Endothelial cell of umbilical vein (primary cell): ENCODE data around the gene S1PR4. TPM values are rescaled to one million over a fixed set of nuclear protein-coding genes. Genes with fewer than 3 reads are reported as not detected.

ENCODE experiments used
- BruUV-seq: library from RNA; stranded (reverse); fragments of 400-500 nt; replicated peaks from 2 replicates; lab custom pipeline; 2021; lab: Mats Ljungman, UMichigan
- CTCF ChIA-PET: fragments of 300-600, 350-600 bp; sonication (Branson Sonifier 250); formaldehyde crosslinking; loops from one replicate; lab custom pipeline; 2021; ENCODE audit warnings: antibody characterized with exemption, inconsistent platforms; lab: Charles Lee
- POLR2A ChIA-PET: fragments of 300-600, 350-600 bp; sonication (Branson Sonifier 250); formaldehyde crosslinking; loops from one replicate; lab custom pipeline; 2021; ENCODE audit warnings: antibody characterized with exemption, inconsistent platforms; lab: Charles Lee
- DNase-seq: peaks from one replicate; pipeline ENCODE4 v3.0.0-alpha.2; 2011; ENCODE audit warnings: low read depth, low spot score
- FAIRE-seq: peaks from 2 replicates; lab custom pipeline; 2011; peaks lifted over from hg19 to GRCh38; lab: Jason Lieb, UNC
- H2AFZ ChIP-seq: 2 replicates; pipeline ENCODE4 v1.6.0; 2012; ENCODE audit warnings: low read depth, low read length, control low read depth, inconsistent platforms
- H3K27ac ChIP-seq: 2 replicates; pipeline ENCODE4 v1.5.1; 2011; ENCODE audit warnings: low read depth, mild to moderate bottlenecking, control low read depth, low read length, moderate library complexity; ENCODE audit not compliant: insufficient read depth
- H3K27me3 ChIP-seq, 2 experiments: 2 replicates each; pipeline versions ENCODE4 v1.6.0 to v1.6.1; 2011; ENCODE audit warnings: low read length in 2 of 2, mixed read lengths in 1 of 2; ENCODE audit not compliant: control insufficient read depth in 2 of 2, insufficient read depth in 2 of 2
- H3K36me3 ChIP-seq, 2 experiments: 2 replicates in 1 of 2; 3 replicates in 1 of 2; pipeline ENCODE4 v1.5.1; 2011; ENCODE audit warnings: low read length in 2 of 2, mild to moderate bottlenecking in 1 of 2, moderate library complexity in 1 of 2; ENCODE audit not compliant: control insufficient read depth in 2 of 2, insufficient read depth in 2 of 2; ENCODE audit errors: extremely low read depth in 1 of 2
- H3K4me1 ChIP-seq: 3 replicates; pipeline ENCODE4 v1.5.1; 2011; ENCODE audit warnings: mild to moderate bottlenecking, low read length; ENCODE audit not compliant: control insufficient read depth, insufficient read depth; ENCODE audit errors: extremely low read depth
- H3K4me2 ChIP-seq: 2 replicates; pipeline ENCODE4 v1.6.1; 2011; ENCODE audit warnings: low read length, control low read depth, mixed read lengths; ENCODE audit not compliant: insufficient read depth
- H3K4me3 ChIP-seq, 3 experiments: fragments of 200-600 bp in 1 of 3; sonication (generic), shearing (Covaris generic) in 1 of 3; replicated peaks in 1 of 3; 2 replicates each; pipeline ENCODE4 v1.5.1; 2011 to 2016; ENCODE audit warnings: control low read depth in 3 of 3, low read length in 3 of 3, mild to moderate bottlenecking in 2 of 3, inconsistent platforms in 1 of 3, low read depth in 1 of 3, moderate library complexity in 1 of 3; ENCODE audit not compliant: insufficient read depth in 1 of 3
- H3K79me2 ChIP-seq: 2 replicates; pipeline ENCODE4 v1.6.0; 2012; ENCODE audit warnings: low read length, inconsistent platforms; ENCODE audit not compliant: control insufficient read depth, insufficient read depth
- H3K9ac ChIP-seq: replicated peaks from 2 replicates; pipeline ENCODE3; 2011; ENCODE audit warnings: low read length, control low read depth; ENCODE audit not compliant: insufficient read depth; ENCODE audit errors: extremely low read depth
- H3K9me1 ChIP-seq: replicated peaks from 3 replicates; pipeline ENCODE4 v1.6.0; 2011; ENCODE audit warnings: mild to moderate bottlenecking, low read length; ENCODE audit not compliant: control insufficient read depth, insufficient read depth; ENCODE audit errors: extremely low read depth
- H3K9me3 ChIP-seq: replicated peaks from 2 replicates; pipeline ENCODE4 v1.5.1; 2012; ENCODE audit warnings: low read length, inconsistent platforms; ENCODE audit not compliant: control insufficient read depth, insufficient read depth
- H4K20me1 ChIP-seq: replicated peaks from 2 replicates; pipeline ENCODE3; 2011; ENCODE audit warnings: mild to moderate bottlenecking, low read length; ENCODE audit not compliant: control insufficient read depth, insufficient read depth; ENCODE audit errors: extremely low read depth
- EZH2 ChIP-seq: IDR thresholded peaks from 2 replicates; pipeline ENCODE4 v1.6.1; 2012; ENCODE audit warnings: borderline replicate concordance, low read depth, mild to moderate bottlenecking, moderate library complexity, low read length, inconsistent platforms; ENCODE audit not compliant: severe bottlenecking
- FOS ChIP-seq: IDR thresholded peaks from 2 replicates; pipeline ENCODE4 v1.6.1; 2011; ENCODE audit warnings: mild to moderate bottlenecking, low read length, moderate library complexity, borderline replicate concordance; ENCODE audit not compliant: insufficient read depth
- GATA2 ChIP-seq: IDR thresholded peaks from 2 replicates; pipeline ENCODE4 v1.7.0; 2011; ENCODE audit warnings: low read depth, mild to moderate bottlenecking, moderate library complexity, mixed read lengths, low read length; ENCODE audit not compliant: insufficient read length, insufficient read depth
- MYC ChIP-seq: IDR thresholded peaks from one replicate; pipeline ENCODE4 v1.6.1; 2011; ENCODE audit warnings: mild to moderate bottlenecking, low read depth, low read length
- POLR2A ChIP-seq: IDR thresholded peaks from 2 replicates; pipeline ENCODE4 v1.6.1; 2012; ENCODE audit warnings: low read depth, mild to moderate bottlenecking, control low read depth, low read length
- POLR2AphosphoS5 ChIP-seq: IDR thresholded peaks from 2 replicates; pipeline ENCODE4 v1.6.1; 2012; ENCODE audit warnings: low read depth, mild to moderate bottlenecking, control low read depth, low read length, moderate library complexity; ENCODE audit not compliant: insufficient read depth
- dilution Hi-C: fragments of 300-500 bp; cut with MboI; formaldehyde crosslinking; loops from one replicate; pipeline ENCODE4 v1.15.0; 2019; ENCODE audit warnings: low sequenced_read_pairs; ENCODE audit not compliant: extremely low pct_ligation_motif_present
- intact Hi-C: fragments of 100-400 bp; cut with micrococcal nuclease; formaldehyde crosslinking; loops from one replicate; pipeline ENCODE4 v1.10.0; 2022
- polyA plus RNA-seq, 4 experiments: library from polyadenylated mRNA; depleted of rRNA in 3 of 4; stranded (reverse) in 3 of 4; unstranded in 1 of 4; fragments of >200 nt; gene quantifications; 2 replicates each; pipeline versions ENCODE4 v1.2.1 to v1.2.3, GENCODE V29; 2011 to 2012; ENCODE audit warnings: missing spikeins in 1 of 4
- total RNA-seq: library from RNA; stranded (reverse); gene quantifications from 2 replicates; pipeline ENCODE4 v1.2.3, GENCODE V29; 2021
- TF ChIP-seq, protein P1 (sequence below): IDR thresholded peaks from 2 replicates; pipeline ENCODE4 v1.6.1; 2011; ENCODE audit not compliant: insufficient read depth, insufficient read length

The S1PR4 gene
- total and polyA plus RNA-seq, 2 donors (not counting 3 experiments of a cell fraction or from before 2014, with no cell fraction given): 1.7 to 2.5 TPM

DNA sequence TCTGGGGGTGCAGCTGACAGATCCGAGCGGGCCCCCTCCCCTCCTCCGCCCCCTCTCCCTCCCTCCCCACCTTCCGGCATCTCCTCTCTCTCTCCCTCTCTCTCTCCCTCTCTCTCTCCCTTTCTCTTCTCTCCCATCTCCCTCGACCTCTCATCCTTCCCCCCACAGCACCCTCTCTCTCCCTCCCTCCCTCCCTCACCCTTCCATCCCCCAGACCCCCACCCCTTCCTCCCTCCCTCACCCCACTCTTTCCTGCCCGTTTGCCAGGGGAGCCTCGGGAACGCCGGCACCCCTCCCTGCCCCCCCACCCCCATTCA lies 46.6 kb downstream of the S1PR4 start:
- ChIA-PET POLR2A (no interaction called here), CTCF (interaction anchor here (0.7 to 1.3 kb wide), 6 partner anchors 9 to 80 kb away, joined by 3 to 10 read pairs (median 5); no protein-coding TSS in a partner anchor)
- intact Hi-C loops (no loop called here), dilution Hi-C loops (no loop called here)
- Histone ChIP-seq H4K20me1 (no peaks in the 10 kb centered on the region), H3K4me3 (no peak overlapping the region), H3K36me3 (no peaks in the 10 kb centered on the region), H3K9ac (no peak overlapping the region), H3K27me3 (peaks cover 20 to 23% of the 10 kb centered on the region in 2 experiments), H3K4me1 (no peaks in the 10 kb centered on the region), H3K9me1 (no peaks in the 10 kb centered on the region), H2AFZ (no peak overlapping the region), H3K79me2 (no peaks in the 10 kb centered on the region), H3K9me3 (no peaks in the 10 kb centered on the region), H3K27ac (no peak overlapping the region), H3K4me2 (no peak overlapping the region)
- TF ChIP-seq MYC (no peak), POLR2AphosphoS5 (no peak), EZH2 (no peak), GATA2 (no peak), FOS (no peak)
- TF ChIP-seq, protein P1, sequence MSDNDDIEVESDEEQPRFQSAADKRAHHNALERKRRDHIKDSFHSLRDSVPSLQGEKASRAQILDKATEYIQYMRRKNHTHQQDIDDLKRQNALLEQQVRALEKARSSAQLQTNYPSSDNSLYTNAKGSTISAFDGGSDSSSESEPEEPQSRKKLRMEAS: no peak
- no peak for FAIRE-seq
- BruUV-seq: no TSS peak
- DNase-seq: no peak

GRCh38 chr19:3225677-3226093 lies 47.1 kb downstream of the S1PR4 start:
- Histone ChIP-seq H3K27me3 (peaks cover 20 to 23% of the 10 kb centered on the region in 2 experiments), H3K9ac (no peak overlapping the region), H3K4me2 (no peak overlapping the region), H4K20me1 (no peaks in the 10 kb centered on the region), H3K36me3 (no peaks in the 10 kb centered on the region), H2AFZ (no peak overlapping the region), H3K27ac (no peak overlapping the region), H3K9me3 (no peaks in the 10 kb centered on the region), H3K4me3 (no peak overlapping the region), H3K79me2 (no peaks in the 10 kb centered on the region), H3K4me1 (no peaks in the 10 kb centered on the region), H3K9me1 (no peaks in the 10 kb centered on the region)
- ChIA-PET CTCF (no interaction called here), POLR2A (no interaction called here)
- no peak for FAIRE-seq
- DNase-seq: no peak
- intact Hi-C loops (no loop called here), dilution Hi-C loops (no loop called here)
- no TSS peak for BruUV-seq
- TF ChIP-seq GATA2 (no peak), POLR2A (no peak), POLR2AphosphoS5 (no peak), EZH2 (no peak)
